Stimulated activated CD4-positive, alpha-beta T cell treated with anti-CD3 and anti-CD28 coated beads, Interleukin-15, amount 100 ng/mL, for 24 hours (primary cell): ENCODE measurements around the gene KCNN3.

Experiments used
- DNase-seq: peaks from one replicate; pipeline ENCODE4 v3.0.0-alpha.2; 2020

KCNN3 gene

GRCh38 chr1:154747380-154747739, 122.7 kb downstream of the KCNN3 start:
- no peak for DNase-seq

GRCh38 chr1:154746622-154747299, 123.3 kb downstream of the KCNN3 start:
- no peak for DNase-seq

- no peak for DNase-seq
Observed at GRCh38 chr1:154745750-154746425, 124.2 kb downstream of the KCNN3 start.

- peak; percentile 62 for DNase-seq
Observed at GRCh38 chr1:154745286-154745731, 124.8 kb downstream of the KCNN3 start.

- no peak for DNase-seq
Observed at GRCh38 chr1:154744352-154745035, 125.6 kb downstream of the KCNN3 start.

GRCh38 chr1:154743526-154744036, 126.5 kb downstream of the KCNN3 start:
- DNase-seq, result no peak

- no peak for DNase-seq
Observed at GRCh38 chr1:154742606-154743005, 127.5 kb downstream of the KCNN3 start.

GRCh38 chr1:154741741-154742495, 128.2 kb downstream of the KCNN3 start:
- DNase-seq, result no peak

- DNase-seq, result no peak
Observed at GRCh38 chr1:154741327-154741726, 128.8 kb downstream of the KCNN3 start.

GRCh38 chr1:154739654-154740053, 130.4 kb downstream of the KCNN3 start:
- DNase-seq, result no peak

GRCh38 chr1:154736841-154737240, 133.2 kb downstream of the KCNN3 start:
- DNase-seq, result peak; percentile 74

GRCh38 chr1:154735804-154736168, 134.3 kb downstream of the KCNN3 start:
- no peak for DNase-seq

- no peak for DNase-seq
Observed at GRCh38 chr1:154735061-154735803, 134.8 kb downstream of the KCNN3 start.

- DNase-seq, result no peak
Observed at GRCh38 chr1:154733621-154734020, 136.5 kb downstream of the KCNN3 start.

- no peak for DNase-seq
Observed at GRCh38 chr1:154730986-154731489, 139.0 kb downstream of the KCNN3 start.

GRCh38 chr1:154730259-154730658, 139.8 kb downstream of the KCNN3 start:
- no peak for DNase-seq

- DNase-seq, result no peak
Observed at GRCh38 chr1:154729577-154729976, 140.5 kb downstream of the KCNN3 start.

GRCh38 chr1:154729031-154729442, 141.0 kb downstream of the KCNN3 start:
- no peak for DNase-seq

GRCh38 chr1:154726896-154727753, 143.0 kb downstream of the KCNN3 start:
- DNase-seq, result no peak

GRCh38 chr1:154726443-154726842, 143.6 kb downstream of the KCNN3 start:
- DNase-seq, result peak; percentile 56

GRCh38 chr1:154725865-154726264, 144.2 kb downstream of the KCNN3 start:
- DNase-seq, result no peak
